Right lobe of liver (tissue), 6 donors: ENCODE results near the gene OSBPL3. TPM values are rescaled to one million over a fixed set of nuclear protein-coding genes. Genes with fewer than 3 reads are reported as not detected.

Experiments used
- ATAC-seq, 4 donors: fragments of 200-7000 bp; cut with Tn5 transposase; one replicate each; pipeline ENCODE4 v1.9.1; 2020; ENCODE audit warnings: mild to moderate bottlenecking in 4 of 4, moderate library complexity in 4 of 4
- DNase-seq, 3 donors: peaks; one replicate each; pipeline ENCODE4 v3.0.0-alpha.2; 2020
- H3K27ac ChIP-seq, 3 donors: fragments of 200-600 bp; one replicate each; pipeline ENCODE4 v1.8.0; 2022
- H3K27me3 ChIP-seq, 2 donors: fragments of 200-600 bp; one replicate each; pipeline ENCODE4 v1.8.0; 2022
- H3K36me3 ChIP-seq, 4 donors: fragments of 200-600 bp; sonication (generic) in 1 of 4; one replicate each; pipeline versions ENCODE4 v1.5.1 to v1.8.0; 2017 to 2022; ENCODE audit warnings: control low read depth in 1 of 4
- H3K4me1 ChIP-seq, 4 donors: fragments of 200-600 bp; sonication (generic) in 1 of 4; one replicate each; pipeline versions ENCODE4 v1.5.1 to v1.8.0; 2017 to 2022; ENCODE audit warnings: control low read depth in 1 of 4
- H3K4me3 ChIP-seq, 3 donors: fragments of 200-600 bp; one replicate each; pipeline ENCODE4 v1.8.0; 2022
- H3K9me3 ChIP-seq, 4 donors: fragments of 200-600 bp; sonication (generic) in 1 of 4; one replicate each; pipeline versions ENCODE4 v1.5.1 to v1.8.0; 2017 to 2022; ENCODE audit warnings: control low read depth in 1 of 4
- CTCF ChIP-seq, 4 donors: fragments of 200-600 bp in 3 of 4; fragments of 450-650 bp in 1 of 4; IDR thresholded peaks; one replicate each; pipeline versions ENCODE4 v1.5.1 to v1.8.0; 2016 to 2022; ENCODE audit warnings: antibody characterized with exemption in 4 of 4, mild to moderate bottlenecking in 2 of 4
- POLR2A ChIP-seq: fragments of 450-650 bp; IDR thresholded peaks from one replicate; pipeline ENCODE4 v1.6.1; 2017; ENCODE audit warnings: antibody characterized with exemption, mild to moderate bottlenecking
- WGBS: methylation state at CpG from one replicate; pipeline ENCODE4 v1.1.6; 2018; ENCODE audit warnings: low coverage, low lambda C conversion rate; ENCODE audit not compliant: insufficient coverage; ENCODE audit errors: missing lambda C conversion rate; 5-methylcytosine and 5-hydroxymethylcytosine counted together
- intact Hi-C, 2 donors: fragments of 100-400 bp; cut with DNase I; formaldehyde crosslinking; loops; one replicate each; pipeline versions ENCODE4 v1.11.2 to v1.14.1; 2022
- total RNA-seq, 6 experiments: library from RNA; depleted of rRNA in 2 of 6; stranded (reverse); fragments of >200 nt in 2 of 6; fragmentation: NEBNext Ultra II Directional in 3 of 6; extraction: Animal tissue kit (Norgen Biotek cat#: 25700) in 3 of 6; gene quantifications; one replicate each; pipeline versions ENCODE4 v1.1.0 to v1.2.4, GENCODE V29; 2016 to 2023
- donor health status: DM: no; HTN: yes; CAD: no.
- donor health status: DM: no; HTN: no; CAD: no.
- donor health status: DM: no; HTN: no; CAD: no.
- donor health status: DM: no; HTN: yes; CAD: no.
- donor health status: DM: no; HTN: yes; CAD: no.

OSBPL3 gene
- total RNA-seq, 6 experiments from 2014 or later: 0.70 to 8.2 (median 2.4) TPM

GRCh38 chr7:24851786-24852185 lies 128.2 kb downstream of the OSBPL3 start:
- Histone ChIP-seq H3K9me3 (no peaks in the 10 kb centered on the region), H3K36me3 (no peaks in the 10 kb centered on the region), H3K27ac (no peak overlapping the region), H3K27me3 (no peaks in the 10 kb centered on the region), H3K4me1 (no peaks in the 10 kb centered on the region), H3K4me3 (no peak overlapping the region)
- DNase-seq (no peak), ATAC-seq (no peak)
- TF ChIP-seq POLR2A (no peak), CTCF (IDR thresholded peaks at IDR 0.05) (no peak)
- intact Hi-C loops: no loop called here

- Histone ChIP-seq H3K4me3 (no peak overlapping the region), H3K27ac (no peak overlapping the region), H3K9me3 (no peaks in the 10 kb centered on the region), H3K4me1 (no peaks in the 10 kb centered on the region), H3K36me3 (no peaks in the 10 kb centered on the region), H3K27me3 (no peaks in the 10 kb centered on the region)
- intact Hi-C loops: no loop called here
- ATAC-seq (no peak), DNase-seq (no peak)
- 88% methylated on average over 14 of the region's 16 CpGs for WGBS
- no peak for TF ChIP-seq POLR2A
- TF ChIP-seq CTCF (IDR thresholded peaks at IDR 0.05): no peak
Observed at GRCh38 chr7:24848878-24849277, 131.1 kb downstream of the OSBPL3 start.

GRCh38 chr7:24847754-24848153 lies 132.2 kb downstream of the OSBPL3 start:
- H3K27ac ChIP-seq: no peak overlapping the region
- no peak for TF ChIP-seq CTCF (IDR thresholded peaks at IDR 0.05)
- no peaks in the 10 kb centered on the region for H3K27me3 ChIP-seq
- intact Hi-C loops: no loop called here
- H3K36me3 ChIP-seq: no peaks in the 10 kb centered on the region
- ATAC-seq (no peak), DNase-seq (no peak)
- no peaks in the 10 kb centered on the region for H3K4me1 ChIP-seq
- 100% methylated on average over 3 of the region's 6 CpGs for WGBS
- no peak overlapping the region for H3K4me3 ChIP-seq
- H3K9me3 ChIP-seq: no peaks in the 10 kb centered on the region

- H3K27me3 ChIP-seq: no peaks in the 10 kb centered on the region
- H3K4me1 ChIP-seq: no peaks in the 10 kb centered on the region
- H3K36me3 ChIP-seq: no peaks in the 10 kb centered on the region
- ATAC-seq (no peak), DNase-seq (no peak)
- TF ChIP-seq CTCF (IDR thresholded peaks at IDR 0.05) (no peak), POLR2A (no peak)
- no peak overlapping the region for H3K27ac ChIP-seq
- WGBS: 97% methylated on average over 5 of the region's 5 CpGs
- no peaks in the 10 kb centered on the region for H3K9me3 ChIP-seq
- intact Hi-C loops: no loop called here
- no peak overlapping the region for H3K4me3 ChIP-seq
Observed at GRCh38 chr7:24843821-24844434, 136.1 kb downstream of the OSBPL3 start.
